Coronary artery (tissue), 2 donors: ENCODE data around the gene GAS1.

Experiments
- DNase-seq: peaks from one replicate; pipeline ENCODE4 v3.0.0-alpha.2; 2017; ENCODE audit warnings: low spot score
- H3K27ac ChIP-seq, 2 donors: fragments of 200-600 bp; sonication (generic); one replicate each; pipeline ENCODE4 v1.5.1; 2016 to 2019
- H3K4me3 ChIP-seq: fragments of 200-600 bp; sonication (generic); 2 replicates; pipeline ENCODE4 v1.5.1; 2016; ENCODE audit warnings: mild to moderate bottlenecking, moderate library complexity
- TF ChIP-seq, protein P1 (sequence below): fragments of 200-600 bp; sonication (generic); IDR thresholded peaks from one replicate; pipeline ENCODE4 v1.5.1; 2019; ENCODE audit warnings: antibody characterized with exemption

GAS1 gene

DNA sequence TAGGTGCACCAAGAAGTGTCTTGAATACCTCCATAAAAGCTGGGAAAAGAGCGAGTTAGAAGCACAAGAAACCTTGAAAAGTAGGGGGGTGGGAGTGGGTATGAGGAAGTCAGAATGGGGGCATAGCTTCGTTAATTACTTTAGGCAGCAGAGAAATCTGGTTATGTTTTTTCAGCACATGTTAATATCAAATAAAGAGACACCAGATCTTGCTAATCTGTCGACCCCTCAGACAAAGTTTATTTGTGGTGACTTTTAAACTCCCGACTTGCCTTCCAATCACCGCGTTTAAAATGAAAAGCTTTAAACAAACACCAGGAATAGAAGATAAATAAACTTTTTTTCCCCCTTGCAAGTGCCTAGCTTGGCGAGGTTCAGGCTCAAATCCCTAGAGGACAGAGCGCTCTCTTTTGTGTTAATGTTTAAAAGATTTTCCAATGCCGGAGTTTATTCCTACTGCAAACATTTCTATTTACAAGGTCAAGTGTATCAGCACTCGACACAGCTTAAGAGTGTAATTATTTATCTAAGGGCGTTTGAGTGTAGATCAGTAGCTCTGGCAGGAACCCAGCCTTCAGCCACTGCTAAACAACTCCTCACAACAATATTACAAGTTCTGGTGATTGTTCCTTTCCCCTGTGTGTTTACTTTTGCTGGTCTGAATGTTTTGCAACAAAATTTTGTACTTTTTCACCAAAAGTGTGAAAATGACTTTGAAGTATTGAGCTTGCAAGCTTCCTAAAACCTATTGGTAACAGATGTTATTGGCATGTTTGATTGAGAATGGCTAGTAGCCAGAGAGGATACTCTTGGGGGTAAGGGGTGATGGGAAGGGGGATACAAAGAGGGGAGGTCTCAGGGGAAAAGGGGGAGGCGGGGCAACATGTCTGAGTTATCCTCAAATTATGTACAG lies 3.8 kb downstream of the GAS1 start:
- H3K27ac ChIP-seq, result peak overlapping the region in 1 of 2 donors; percentile 57
- DNase-seq, result no peak
- H3K4me3 ChIP-seq, result peak overlapping the region; percentile 88
- TF ChIP-seq, protein P1, sequence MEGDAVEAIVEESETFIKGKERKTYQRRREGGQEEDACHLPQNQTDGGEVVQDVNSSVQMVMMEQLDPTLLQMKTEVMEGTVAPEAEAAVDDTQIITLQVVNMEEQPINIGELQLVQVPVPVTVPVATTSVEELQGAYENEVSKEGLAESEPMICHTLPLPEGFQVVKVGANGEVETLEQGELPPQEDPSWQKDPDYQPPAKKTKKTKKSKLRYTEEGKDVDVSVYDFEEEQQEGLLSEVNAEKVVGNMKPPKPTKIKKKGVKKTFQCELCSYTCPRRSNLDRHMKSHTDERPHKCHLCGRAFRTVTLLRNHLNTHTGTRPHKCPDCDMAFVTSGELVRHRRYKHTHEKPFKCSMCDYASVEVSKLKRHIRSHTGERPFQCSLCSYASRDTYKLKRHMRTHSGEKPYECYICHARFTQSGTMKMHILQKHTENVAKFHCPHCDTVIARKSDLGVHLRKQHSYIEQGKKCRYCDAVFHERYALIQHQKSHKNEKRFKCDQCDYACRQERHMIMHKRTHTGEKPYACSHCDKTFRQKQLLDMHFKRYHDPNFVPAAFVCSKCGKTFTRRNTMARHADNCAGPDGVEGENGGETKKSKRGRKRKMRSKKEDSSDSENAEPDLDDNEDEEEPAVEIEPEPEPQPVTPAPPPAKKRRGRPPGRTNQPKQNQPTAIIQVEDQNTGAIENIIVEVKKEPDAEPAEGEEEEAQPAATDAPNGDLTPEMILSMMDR, result no peak

DNA sequence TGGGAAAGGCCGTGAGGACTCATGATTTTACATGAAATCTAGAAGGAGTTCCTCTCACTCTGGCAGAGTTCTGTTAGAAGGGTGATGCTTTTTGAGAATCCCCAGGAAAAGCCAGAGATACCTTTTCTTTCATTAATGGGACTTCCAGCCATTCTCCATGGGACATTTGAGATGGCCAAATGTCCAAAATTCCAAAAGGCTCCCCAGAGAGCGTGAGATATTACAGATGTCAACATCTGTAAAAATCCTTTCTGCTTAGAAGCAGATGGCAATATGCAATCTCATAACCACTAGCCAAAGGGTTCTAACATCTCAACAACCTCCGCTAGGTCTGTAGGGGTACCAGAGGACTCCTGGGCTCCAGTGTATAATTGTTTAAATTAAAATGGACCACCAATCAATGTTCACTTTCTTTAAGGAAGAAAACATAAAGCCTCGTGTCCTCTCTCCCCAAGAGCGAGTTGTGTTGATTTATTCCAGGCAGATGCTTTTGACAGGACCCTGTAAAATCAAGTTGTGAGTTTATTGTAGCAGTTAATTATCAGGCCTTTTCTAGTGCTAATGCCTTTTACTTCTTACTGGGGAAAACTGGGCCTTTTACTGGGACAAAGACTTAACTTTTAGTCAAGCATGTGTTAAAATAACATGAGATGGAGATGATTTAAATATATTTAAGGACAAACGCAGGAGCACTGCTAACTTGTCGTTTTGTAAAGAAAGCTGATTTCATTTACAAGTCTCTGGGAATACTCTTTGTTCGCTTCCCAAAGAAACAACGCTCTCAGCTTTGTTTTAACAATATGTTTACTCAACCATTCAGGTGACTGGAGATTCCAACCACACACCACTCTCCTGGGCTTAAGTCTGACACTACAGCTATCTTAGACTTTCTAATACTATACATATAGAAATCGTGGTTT lies 4.8 kb downstream of the GAS1 start:
- no peak overlapping the region for H3K27ac ChIP-seq
- no peak for DNase-seq
- no peak overlapping the region for H3K4me3 ChIP-seq
- TF ChIP-seq, protein P1, result no peak

DNA sequence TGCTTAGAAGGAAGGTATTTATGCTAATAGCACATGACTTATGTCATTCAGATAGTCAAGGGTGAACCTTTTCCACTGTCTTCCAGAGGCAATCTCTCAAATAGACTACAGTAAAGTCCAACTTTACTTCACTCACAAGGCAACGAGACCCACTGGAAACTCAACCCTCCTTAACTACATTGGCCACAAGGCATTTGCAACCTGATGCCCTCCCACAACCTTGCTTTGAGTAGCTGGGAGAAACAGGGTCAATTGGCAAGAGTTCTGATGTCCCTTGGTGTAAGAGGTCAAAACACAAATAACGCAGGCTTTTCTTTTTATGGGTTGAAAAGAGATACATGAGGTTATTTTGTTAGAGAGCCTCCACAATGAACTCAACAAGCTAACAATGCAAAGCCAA lies 6.1 kb downstream of the GAS1 start:
- Histone ChIP-seq H3K27ac (no peak overlapping the region), H3K4me3 (no peak overlapping the region)
- DNase-seq, result no peak
- TF ChIP-seq, protein P1, result no peak

DNA sequence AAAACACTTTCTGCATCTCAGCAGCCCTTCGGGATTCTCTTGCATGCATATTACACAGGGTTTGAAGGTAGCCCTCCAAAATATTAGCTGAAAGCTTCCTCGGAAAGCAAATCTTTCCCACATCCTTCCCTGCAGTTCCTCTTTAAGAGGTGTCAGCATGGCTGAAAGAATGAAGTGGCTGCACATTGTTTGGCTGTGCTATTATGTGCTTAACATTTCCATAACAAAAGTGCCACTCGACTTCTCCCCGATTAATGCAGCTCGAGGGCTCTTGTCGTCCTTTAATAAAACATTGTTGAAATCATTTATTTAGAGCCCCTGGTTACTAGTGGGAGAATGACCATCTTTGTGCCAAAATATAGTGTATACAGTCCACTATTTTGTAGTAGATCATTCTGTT lies 6.5 kb downstream of the GAS1 start:
- DNase-seq, result no peak

DNA sequence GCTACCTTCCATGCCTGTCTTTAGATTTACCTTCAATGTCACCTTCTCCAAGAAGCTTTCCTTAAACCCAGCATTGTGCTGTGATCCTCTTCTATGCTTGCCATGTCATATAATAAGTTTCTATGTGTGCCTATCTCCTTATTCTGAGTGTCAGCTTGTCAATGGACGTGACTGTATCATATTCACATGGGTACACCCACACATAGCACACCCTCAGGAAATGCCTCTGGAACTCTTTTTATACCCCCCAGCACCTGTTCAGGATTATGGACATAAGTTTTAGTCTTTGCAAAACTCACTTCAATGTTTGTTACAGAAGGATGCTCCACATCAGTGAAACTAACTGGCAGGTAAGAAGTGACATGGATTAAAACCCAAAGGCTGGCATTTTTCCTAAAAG lies 7.4 kb downstream of the GAS1 start:
- H3K27ac ChIP-seq, result no peak overlapping the region
- no peak overlapping the region for H3K4me3 ChIP-seq
- TF ChIP-seq, protein P1, result no peak
- DNase-seq, result no peak

More for the DNA sequence above, 6.5 kb downstream of the GAS1 start:
- no peak overlapping the region for H3K27ac ChIP-seq
- no peak overlapping the region for H3K4me3 ChIP-seq
- TF ChIP-seq, protein P1, result no peak

DNA sequence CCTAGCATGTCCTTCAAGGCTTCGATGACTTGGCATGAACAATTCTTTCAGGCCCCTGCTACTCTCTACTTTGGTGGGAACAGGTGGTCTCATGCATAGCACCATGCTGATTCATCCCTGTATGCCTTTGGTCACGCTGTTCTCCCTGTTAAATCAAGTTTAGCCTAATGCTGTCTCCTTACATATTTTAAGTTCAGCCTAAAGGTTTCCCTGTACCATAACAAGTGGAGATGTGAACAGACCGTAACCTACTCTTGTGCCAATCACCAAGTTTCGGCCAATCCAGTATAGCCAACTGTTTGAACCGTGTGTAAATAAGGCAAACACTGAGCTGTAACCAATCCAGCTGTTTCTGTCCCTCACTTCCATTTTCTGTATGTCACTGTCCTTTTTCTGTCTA lies 8.0 kb downstream of the GAS1 start:
- Histone ChIP-seq H3K4me3 (no peak overlapping the region), H3K27ac (no peak overlapping the region)
- TF ChIP-seq, protein P1, result no peak
- DNase-seq, result no peak
